ENCODE data around the gene S100A11.

The S100A11 gene

DNA sequence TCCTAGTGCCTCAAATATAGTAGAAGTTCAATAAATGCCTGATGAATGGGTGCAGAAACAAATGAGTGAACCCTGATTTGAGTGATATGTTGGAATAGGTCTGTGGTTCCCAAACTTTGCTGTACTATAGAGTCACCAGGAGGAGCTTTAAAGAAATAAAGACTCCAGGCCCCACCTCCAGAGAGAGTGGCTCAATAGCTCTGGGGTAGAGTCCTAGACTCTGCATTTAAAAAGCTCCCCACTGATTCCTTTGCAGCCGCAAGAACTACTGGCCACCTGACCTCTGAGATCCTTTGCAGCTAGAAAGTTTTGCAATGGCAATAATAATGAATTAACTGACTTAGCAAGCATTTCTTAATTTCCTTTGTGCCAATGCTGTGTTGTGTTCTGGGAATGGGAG lies 31.1 kb upstream of the S100A11 start:
- no peak overlapping the region for H3K4me3 ChIP-seq (ENCODE audit: low read depth, low read length)
- TF ChIP-seq, protein P1, sequence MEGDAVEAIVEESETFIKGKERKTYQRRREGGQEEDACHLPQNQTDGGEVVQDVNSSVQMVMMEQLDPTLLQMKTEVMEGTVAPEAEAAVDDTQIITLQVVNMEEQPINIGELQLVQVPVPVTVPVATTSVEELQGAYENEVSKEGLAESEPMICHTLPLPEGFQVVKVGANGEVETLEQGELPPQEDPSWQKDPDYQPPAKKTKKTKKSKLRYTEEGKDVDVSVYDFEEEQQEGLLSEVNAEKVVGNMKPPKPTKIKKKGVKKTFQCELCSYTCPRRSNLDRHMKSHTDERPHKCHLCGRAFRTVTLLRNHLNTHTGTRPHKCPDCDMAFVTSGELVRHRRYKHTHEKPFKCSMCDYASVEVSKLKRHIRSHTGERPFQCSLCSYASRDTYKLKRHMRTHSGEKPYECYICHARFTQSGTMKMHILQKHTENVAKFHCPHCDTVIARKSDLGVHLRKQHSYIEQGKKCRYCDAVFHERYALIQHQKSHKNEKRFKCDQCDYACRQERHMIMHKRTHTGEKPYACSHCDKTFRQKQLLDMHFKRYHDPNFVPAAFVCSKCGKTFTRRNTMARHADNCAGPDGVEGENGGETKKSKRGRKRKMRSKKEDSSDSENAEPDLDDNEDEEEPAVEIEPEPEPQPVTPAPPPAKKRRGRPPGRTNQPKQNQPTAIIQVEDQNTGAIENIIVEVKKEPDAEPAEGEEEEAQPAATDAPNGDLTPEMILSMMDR (IDR thresholded peaks at IDR 0.05; ENCODE audit: low read depth, low read length) = no peak
- no peak for DNase-seq (ENCODE audit: low read depth, low spot score)
- in situ Hi-C loops (cut with HindIII; ENCODE audit: low sequenced_read_pairs) = no loop called here

DNA sequence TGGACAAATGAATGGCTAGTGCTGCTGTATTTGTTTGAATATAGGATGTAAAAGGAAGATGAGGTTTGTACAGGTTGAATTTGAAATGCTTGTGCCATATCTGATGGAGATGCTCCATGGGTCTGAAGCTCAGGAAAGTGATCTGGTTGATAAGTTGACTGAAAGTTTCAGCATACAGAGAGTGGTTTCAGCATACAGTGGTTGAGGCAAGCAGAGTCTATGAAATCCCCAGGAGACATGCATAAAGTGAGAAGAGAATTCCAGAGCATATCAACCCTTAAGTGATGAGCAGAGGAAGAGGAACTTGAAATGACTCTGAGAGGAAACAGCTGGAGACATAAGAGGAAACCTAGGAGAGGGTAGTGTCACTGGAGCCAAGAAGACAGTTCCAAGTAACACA lies 30.3 kb upstream of the S100A11 start:
- no peak for DNase-seq (ENCODE audit: low read depth, low spot score)
- in situ Hi-C loops (cut with HindIII; ENCODE audit: low sequenced_read_pairs) = no loop called here
- TF ChIP-seq, protein P1 (IDR thresholded peaks at IDR 0.05; ENCODE audit: low read depth, low read length) = no peak
- H3K4me3 ChIP-seq (ENCODE audit: low read depth, low read length) = no peak overlapping the region

DNA sequence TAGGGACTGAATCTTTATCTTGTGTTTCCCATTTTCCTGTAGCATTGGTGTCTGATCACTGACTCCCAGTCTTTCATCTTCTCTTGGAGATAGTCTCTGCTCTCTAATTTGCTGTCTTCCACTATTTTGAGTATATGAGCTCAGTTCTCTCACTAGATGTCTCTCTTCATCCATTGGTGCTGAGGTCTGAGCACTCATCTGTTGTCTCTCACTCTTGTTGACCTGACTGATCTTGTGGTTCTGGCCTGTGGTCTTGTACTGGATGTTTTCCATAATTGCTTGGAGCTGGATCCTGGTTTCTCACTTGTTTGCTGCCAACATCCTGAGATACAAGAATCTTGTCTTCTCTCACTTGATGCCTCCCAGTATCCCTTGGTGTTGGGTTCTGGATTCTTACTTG lies 25.1 kb upstream of the S100A11 start:
- DNase-seq (ENCODE audit: low read depth, low spot score) = no peak
- H3K4me3 ChIP-seq (ENCODE audit: low read depth, low read length) = no peak overlapping the region
- in situ Hi-C loops (cut with HindIII; ENCODE audit: low sequenced_read_pairs) = no loop called here
- TF ChIP-seq, protein P1 (IDR thresholded peaks at IDR 0.05; ENCODE audit: low read depth, low read length) = no peak

DNA sequence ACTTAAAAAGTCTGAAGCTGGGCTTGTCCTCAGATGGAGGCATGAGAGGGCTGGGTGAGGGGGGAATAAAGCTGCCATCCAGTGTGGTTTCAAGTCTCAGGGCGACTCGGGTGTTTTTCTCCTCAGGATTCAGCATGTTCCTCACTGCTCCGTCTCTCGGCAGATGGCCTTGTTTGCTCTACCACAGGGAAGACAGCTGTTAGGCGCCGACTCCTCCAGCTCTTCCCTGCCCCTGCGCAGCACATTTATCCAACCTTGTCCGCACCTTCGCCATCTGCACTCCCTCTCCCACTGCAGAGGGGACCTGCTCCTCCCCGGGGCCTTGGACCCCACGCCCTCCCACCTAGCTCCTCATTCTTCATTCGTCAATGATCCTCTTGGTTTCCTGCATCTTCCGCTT lies 16.6 kb upstream of the S100A11 start:
- DNase-seq (ENCODE audit: low read depth, low spot score) = no peak
- no peak overlapping the region for H3K4me3 ChIP-seq (ENCODE audit: low read depth, low read length)
- TF ChIP-seq, protein P1 (IDR thresholded peaks at IDR 0.05; ENCODE audit: low read depth, low read length) = no peak
- in situ Hi-C loops (cut with HindIII; ENCODE audit: low sequenced_read_pairs) = no loop called here

DNA sequence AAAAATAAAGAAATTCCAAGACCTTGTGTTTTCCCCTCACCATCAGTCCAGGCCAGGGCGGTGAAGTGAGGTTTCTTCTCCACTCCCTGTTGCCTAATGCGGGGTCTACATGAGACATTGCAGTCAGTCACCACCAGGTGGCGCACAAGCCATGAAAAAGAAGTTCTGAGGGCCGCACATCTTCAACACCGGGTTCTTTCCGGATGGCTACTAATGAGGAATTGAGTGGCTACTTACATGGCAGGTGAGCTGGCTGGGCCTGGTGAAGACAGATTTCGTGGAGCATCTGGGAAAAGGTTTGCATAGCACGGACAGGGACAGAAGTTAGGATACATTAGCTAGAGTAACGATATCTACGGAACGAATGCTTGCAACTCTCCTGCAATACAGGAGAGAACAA lies 15.8 kb upstream of the S100A11 start:
- in situ Hi-C loops (cut with HindIII; ENCODE audit: low sequenced_read_pairs) = no loop called here
- DNase-seq (ENCODE audit: low read depth, low spot score) = peak; percentile 77
- H3K4me3 ChIP-seq (ENCODE audit: low read depth, low read length) = no peak overlapping the region
- TF ChIP-seq, protein P1 (IDR thresholded peaks at IDR 0.05; ENCODE audit: low read depth, low read length) = peak; percentile 85

DNA sequence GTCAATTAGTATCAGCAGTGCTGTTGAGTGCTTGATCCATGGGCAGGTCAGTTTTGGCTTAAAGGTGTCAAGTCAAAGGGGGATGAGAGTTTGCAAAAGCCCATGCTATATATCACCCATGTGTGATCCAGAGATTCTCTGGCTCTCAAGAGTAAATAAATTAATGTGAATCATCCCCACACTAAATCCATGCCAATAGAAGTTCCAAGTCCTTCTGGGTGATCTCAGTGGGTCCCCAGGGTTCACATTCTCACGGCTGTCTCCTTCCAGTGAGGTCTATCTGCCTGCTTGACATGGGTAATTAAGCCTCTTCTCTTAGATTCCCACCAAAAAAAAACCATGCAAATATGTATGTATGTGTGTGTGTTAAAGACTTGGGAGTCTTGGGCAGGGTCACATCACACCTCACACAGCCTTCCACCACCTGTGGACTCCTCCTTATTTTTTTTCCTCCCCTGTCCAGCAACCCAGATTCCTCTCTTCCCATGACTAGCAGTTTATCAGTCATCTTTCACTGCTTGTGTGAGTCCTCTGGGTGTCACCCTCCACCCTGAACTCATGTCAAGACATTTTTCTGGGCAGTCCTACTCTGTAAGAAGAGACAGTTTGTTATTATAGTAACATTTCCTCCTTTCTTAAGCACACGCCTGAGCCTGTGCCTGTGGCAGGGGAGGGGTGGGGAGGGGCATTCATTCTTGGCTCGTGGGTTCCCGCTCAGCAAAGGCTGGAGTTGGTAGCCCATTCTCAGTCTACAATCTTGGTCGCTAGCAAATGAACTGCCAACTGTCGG lies 14.3 kb upstream of the S100A11 start:
- no peak overlapping the region for H3K4me3 ChIP-seq (ENCODE audit: low read depth, low read length)
- DNase-seq (ENCODE audit: low read depth, low spot score) = no peak
- in situ Hi-C loops (cut with HindIII; ENCODE audit: low sequenced_read_pairs) = no loop called here
- TF ChIP-seq, protein P1 (IDR thresholded peaks at IDR 0.05; ENCODE audit: low read depth, low read length) = no peak
